Transverse colon (tissue), 4 donors: ENCODE results near the gene NAE1. TPM values are rescaled to one million over a fixed set of nuclear protein-coding genes. Genes with fewer than 3 reads are reported as not detected.

Experiments
- DNase-seq: peaks from one replicate; pipeline ENCODE4 v3.0.0-alpha.2; 2019
- H3K27ac ChIP-seq, 4 donors: fragments of 200-600 bp; sonication (generic); 2 replicates each; pipeline ENCODE4 v1.5.1; 2016 to 2018; ENCODE audit warnings: inconsistent platforms in 4 of 4
- H3K27me3 ChIP-seq: fragments of 200-600 bp; sonication (generic); 2 replicates; pipeline ENCODE4 v1.5.1; 2017; ENCODE audit warnings: inconsistent platforms
- H3K36me3 ChIP-seq, 4 donors: fragments of 200-600 bp; sonication (generic); 2 replicates each; pipeline ENCODE4 v1.5.1; 2017 to 2019; ENCODE audit warnings: inconsistent platforms in 4 of 4
- H3K4me1 ChIP-seq, 4 donors: fragments of 200-600 bp; sonication (generic); 2 replicates each; pipeline ENCODE4 v1.5.1; 2017 to 2020; ENCODE audit warnings: inconsistent platforms in 4 of 4
- H3K4me3 ChIP-seq, 4 donors: fragments of 200-600 bp; sonication (generic); 1 replicate in 1 of 4; 2 replicates in 3 of 4; pipeline versions ENCODE4 v1.5.1 to v1.6.1; 2017 to 2019; ENCODE audit warnings: inconsistent platforms in 4 of 4
- H3K9me3 ChIP-seq, 2 donors: fragments of 200-600 bp; sonication (generic); 2 replicates each; pipeline ENCODE4 v1.5.1; 2017 to 2019; ENCODE audit warnings: inconsistent platforms in 2 of 2
- CTCF ChIP-seq, 5 experiments: fragments of 200-600 bp in 3 of 5; fragments of 450-650 bp in 2 of 5; sonication (generic) in 3 of 5; IDR thresholded peaks; 1 replicate in 2 of 5; 2 replicates in 3 of 5; pipeline ENCODE4 v1.5.1; 2016 to 2017; ENCODE audit warnings: antibody characterized with exemption in 5 of 5, inconsistent platforms in 3 of 5, mild to moderate bottlenecking in 2 of 5, moderate library complexity in 1 of 5
- EP300 ChIP-seq: sonication (generic); formaldehyde crosslinking; IDR thresholded peaks from one replicate; pipeline ENCODE4 v1.6.1; 2017; ENCODE audit warnings: antibody characterized with exemption, low read depth
- POLR2A ChIP-seq: fragments of 450-650 bp; IDR thresholded peaks from one replicate; pipeline ENCODE4 v1.6.1; 2016; ENCODE audit warnings: antibody characterized with exemption, mild to moderate bottlenecking, moderate library complexity
- POLR2AphosphoS5 ChIP-seq, 3 donors: sonication (generic); formaldehyde crosslinking; IDR thresholded peaks; one replicate each; pipeline ENCODE4 v1.6.1; 2016; ENCODE audit warnings: antibody characterized with exemption in 3 of 3
- WGBS, 2 donors: methylation state at CpG; one replicate each; pipeline ENCODE4 v1.1.5; 2018; ENCODE audit warnings: low coverage in 1 of 2; 5-methylcytosine and 5-hydroxymethylcytosine counted together
- in situ Hi-C, 4 donors: fragments of 200-750 bp; cut with MboI; loops; one replicate each; pipeline versions ENCODE4 v1.15.0 to v1.15.1; 2017; ENCODE audit warnings: low sequenced_read_pairs in 3 of 4, low pct_ligation_motif_present in 1 of 4, low pct_unique_long_range_greater_than_20kb in 1 of 4
- intact Hi-C: fragments of 100-400 bp; cut with DNase I; formaldehyde crosslinking; loops from one replicate; pipeline ENCODE4 v1.15.1; 2023; ENCODE audit warnings: low total_unique reads
- total RNA-seq, 4 donors: library from RNA; depleted of rRNA; stranded (reverse); fragments of >200 nt; gene quantifications; one replicate each; pipeline ENCODE4 v1.1.0, GENCODE V29; 2016

Gene NAE1
- total RNA-seq, 4 donors from 2014 or later, result 25.3 to 45.1 (median 32.1) TPM

DNA sequence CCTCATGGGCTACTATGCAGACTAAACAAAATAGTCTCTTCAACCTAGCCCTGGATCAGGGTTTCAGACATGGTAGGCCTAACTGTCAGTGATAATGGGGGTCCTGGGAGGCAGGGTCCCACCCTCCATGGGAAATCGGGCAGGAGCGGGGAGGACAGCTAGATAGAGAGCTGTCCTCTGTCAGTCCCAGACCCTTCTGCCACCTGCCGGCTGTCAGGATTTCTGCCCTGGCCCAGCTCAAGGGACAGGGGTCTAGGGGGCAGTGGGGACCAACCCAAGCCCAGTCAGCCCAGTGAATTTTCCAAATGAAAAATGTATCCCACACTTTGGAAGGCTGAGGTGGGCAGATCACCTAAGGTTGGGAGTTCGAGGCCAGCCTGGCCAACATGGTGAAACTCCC lies 18.8 kb upstream of the NAE1 start:
- Histone ChIP-seq H3K4me3 (no peak overlapping the region), H3K9me3 (no peaks in the 10 kb centered on the region), H3K4me1 (peaks cover 0 to 8% (median 6%) of the 10 kb centered on the region in 4 donors), H3K36me3 (no peaks in the 10 kb centered on the region), H3K27ac (no peak overlapping the region), H3K27me3 (peaks cover 22% of the 10 kb centered on the region)
- TF ChIP-seq CTCF (IDR thresholded peaks at IDR 0.05) (no peak), POLR2A (no peak), POLR2AphosphoS5 (IDR thresholded peaks at IDR 0.05) (no peak), EP300 (no peak)
- intact Hi-C loops (loop anchor here (2.0 kb wide), 1 partner anchor 47 kb away; no protein-coding TSS in a partner anchor), in situ Hi-C loops (no loop called here)
- 92% methylated on average over 4 of the region's 4 CpGs; no CpG with 5 or more reads in 1 of the 2 donors for WGBS, 2 donors
- no peak for DNase-seq

DNA sequence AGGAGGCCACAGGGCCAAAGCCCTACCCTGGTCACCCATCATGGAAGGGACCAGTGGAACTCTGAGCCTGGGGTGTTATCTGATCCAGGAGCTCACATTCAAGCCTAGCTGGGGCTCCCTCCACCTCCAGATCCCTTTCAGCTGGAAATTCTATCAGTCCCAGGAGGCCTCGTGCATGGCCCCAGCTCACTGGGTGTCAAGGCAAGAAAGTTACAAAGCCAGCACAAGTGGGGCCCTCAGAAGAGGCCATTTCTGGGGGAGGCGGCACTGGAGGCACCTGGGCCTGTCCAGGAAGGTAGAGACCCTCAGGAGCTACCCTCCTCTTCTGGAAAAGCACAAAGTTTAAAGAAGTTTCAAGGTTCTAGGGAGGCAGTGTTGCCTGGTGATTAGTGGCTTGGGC lies 18.2 kb upstream of the NAE1 start:
- DNase-seq, result no peak
- Histone ChIP-seq H3K9me3 (no peaks in the 10 kb centered on the region), H3K36me3 (no peaks in the 10 kb centered on the region), H3K27ac (no peak overlapping the region), H3K4me1 (peaks cover 4 to 13% (median 12%) of the 10 kb centered on the region in 4 donors), H3K4me3 (no peak overlapping the region), H3K27me3 (peaks cover 28% of the 10 kb centered on the region)
- intact Hi-C loops, result loop anchor here (2.0 kb wide), 1 partner anchor 46 kb away; no protein-coding TSS in a partner anchor
- TF ChIP-seq POLR2A, result no peak
- TF ChIP-seq POLR2AphosphoS5 (IDR thresholded peaks at IDR 0.05), result no peak
- TF ChIP-seq EP300, result no peak
- no peak for TF ChIP-seq CTCF (IDR thresholded peaks at IDR 0.05)
- in situ Hi-C loops, result no loop called here
- WGBS, 2 donors, result 93% methylated on average over 2 of the region's 2 CpGs; no CpG with 5 or more reads in 1 of the 2 donors

DNA sequence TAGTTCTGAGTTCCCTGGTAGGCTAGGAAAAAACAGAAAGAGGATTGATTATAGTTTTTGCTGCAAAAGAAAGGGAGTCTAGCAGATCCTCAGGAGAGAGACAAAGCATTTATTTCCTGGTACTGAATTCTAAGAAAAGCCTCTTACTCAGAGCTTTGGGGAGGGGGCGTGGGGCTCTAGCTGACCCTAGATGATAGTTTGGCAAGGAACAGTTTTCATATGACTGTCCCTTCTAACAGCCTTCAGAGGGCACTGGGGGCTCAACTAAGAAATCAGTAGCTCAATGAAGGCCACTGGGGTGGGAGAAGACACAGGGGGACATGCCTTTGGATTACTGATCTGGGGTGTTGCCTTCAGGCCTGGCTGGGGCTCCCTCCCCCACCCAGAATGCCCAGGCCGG lies 17.4 kb upstream of the NAE1 start:
- no peak for TF ChIP-seq POLR2A
- TF ChIP-seq POLR2AphosphoS5 (IDR thresholded peaks at IDR 0.05), result no peak
- no peak for TF ChIP-seq EP300
- TF ChIP-seq CTCF (IDR thresholded peaks at IDR 0.05), result no peak
- Histone ChIP-seq H3K36me3 (no peaks in the 10 kb centered on the region), H3K27me3 (peaks cover 32% of the 10 kb centered on the region), H3K9me3 (no peaks in the 10 kb centered on the region), H3K4me1 (peaks cover 4 to 14% (median 12%) of the 10 kb centered on the region in 4 donors), H3K4me3 (no peak overlapping the region), H3K27ac (no peak overlapping the region)
- DNase-seq, result no peak
- in situ Hi-C loops (no loop called here), intact Hi-C loops (loop anchor here (2.0 kb wide), 1 partner anchor 45 kb away; no protein-coding TSS in a partner anchor)
- 83 to 86% methylated on average over 1 to 2 of the region's 2 CpGs for WGBS, 2 donors

DNA sequence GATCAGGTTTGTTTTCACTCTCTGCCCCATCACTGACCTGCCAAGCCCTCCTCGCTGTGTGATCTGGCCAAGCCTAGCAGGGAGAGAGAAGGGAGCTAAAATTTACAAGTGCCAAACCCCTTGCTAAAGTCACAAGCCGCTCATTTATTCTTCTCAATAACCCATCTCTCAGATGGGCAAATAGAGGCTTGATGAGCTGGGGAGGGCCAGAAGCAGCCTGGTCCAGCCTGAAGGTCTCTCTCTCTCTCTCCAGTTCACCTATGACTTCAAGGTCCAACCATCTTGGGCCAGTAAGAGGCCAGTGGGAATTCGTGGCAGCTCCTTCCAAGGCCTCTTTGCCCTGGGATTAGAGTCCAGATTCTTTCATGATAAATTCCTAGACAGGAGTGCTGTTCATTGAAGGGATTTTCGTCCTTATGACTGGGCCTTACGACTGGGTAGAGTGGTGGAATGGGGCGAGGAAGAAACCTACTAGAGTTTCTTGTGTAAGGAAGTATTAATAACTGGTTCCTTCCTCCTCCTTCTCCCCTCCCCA lies 16.8 kb upstream of the NAE1 start:
- Histone ChIP-seq H3K36me3 (no peaks in the 10 kb centered on the region), H3K27me3 (peaks cover 32% of the 10 kb centered on the region), H3K27ac (no peak overlapping the region), H3K4me1 (peaks cover 4 to 14% (median 12%) of the 10 kb centered on the region in 4 donors), H3K4me3 (no peak overlapping the region), H3K9me3 (no peaks in the 10 kb centered on the region)
- no peak for DNase-seq
- WGBS, 2 donors, result 68 to 87% methylated on average over 4 to 6 of the region's 6 CpGs
- intact Hi-C loops (loop anchor here (2.0 kb wide), 1 partner anchor 45 kb away; no protein-coding TSS in a partner anchor), in situ Hi-C loops (no loop called here)
- TF ChIP-seq POLR2AphosphoS5 (IDR thresholded peaks at IDR 0.05) (no peak), CTCF (IDR thresholded peaks at IDR 0.05) (no peak), EP300 (no peak), POLR2A (no peak)
